ENCODE data around the gene TBC1D5.

GRCh38 chr3:17213102-17213501 lies 529.3 kb downstream of the TBC1D5 start:
- TF ChIP-seq POLR2A (IDR thresholded peaks at IDR 0.05), result no peak
- TF ChIP-seq CTCF (IDR thresholded peaks at IDR 0.05), result no peak
- TF ChIP-seq POLR2AphosphoS5 (IDR thresholded peaks at IDR 0.05; ENCODE audit: insufficient read depth in 1 of 2, low read depth in 1 of 2), result no peak

All from vagina (tissue), 2 donors.